COLO829 (cell line): ENCODE data around the gene SF3B5.
"Not testable (repeated sequence)": the region's sequence is repeated elsewhere in the genome, so short reads cannot be mapped to it uniquely, and the experiment has no call there.

Experiments
- DNase-seq: peaks from one replicate; pipeline ENCODE4 v3.0.0; 2012; ENCODE audit warnings: low spot score

The SF3B5 gene

GRCh38 chr6:144104898-144105487 is 9.6 kb upstream of the SF3B5 start:
- DNase-seq: peak; percentile 78

- peak; percentile 3 for DNase-seq
These were observed 9.1 kb upstream of the SF3B5 start for GRCh38 chr6:144104488-144104887.

- DNase-seq: no peak
These were observed 7.7 kb upstream of the SF3B5 start for GRCh38 chr6:144103026-144103563.

GRCh38 chr6:144098993-144099392 is 3.6 kb upstream of the SF3B5 start:
- DNase-seq: no peak

GRCh38 chr6:144094731-144095133 is 641 bp downstream of the SF3B5 start:
- no peak for DNase-seq

GRCh38 chr6:144093658-144094057 is 1.7 kb downstream of the SF3B5 start:
- DNase-seq: no peak

- DNase-seq: no peak
These were observed 2.1 kb downstream of the SF3B5 start for GRCh38 chr6:144093236-144093635.

- DNase-seq: no peak
These were observed 5.0 kb downstream of the SF3B5 start for GRCh38 chr6:144090384-144090783.

GRCh38 chr6:144087789-144088426 is 7.5 kb downstream of the SF3B5 start:
- DNase-seq: no peak

- DNase-seq: no peak
These were observed 8.4 kb downstream of the SF3B5 start for GRCh38 chr6:144086959-144087358.

- no peak for DNase-seq
These were observed 12.2 kb downstream of the SF3B5 start for GRCh38 chr6:144083172-144083571.

- DNase-seq: not testable (repeated sequence)
These were observed 13.0 kb downstream of the SF3B5 start for GRCh38 chr6:144082412-144082811.

GRCh38 chr6:144077871-144078270 is 17.5 kb downstream of the SF3B5 start:
- DNase-seq: no peak

GRCh38 chr6:144075875-144076274 is 19.5 kb downstream of the SF3B5 start:
- no peak for DNase-seq

- no peak for DNase-seq
These were observed 20.2 kb downstream of the SF3B5 start for GRCh38 chr6:144075187-144075586.

GRCh38 chr6:144073024-144073423 is 22.3 kb downstream of the SF3B5 start:
- no peak for DNase-seq

GRCh38 chr6:144069506-144069905 is 25.9 kb downstream of the SF3B5 start:
- DNase-seq: no peak

GRCh38 chr6:144068794-144069193 is 26.6 kb downstream of the SF3B5 start:
- no peak for DNase-seq

GRCh38 chr6:144066741-144067484 is 28.5 kb downstream of the SF3B5 start:
- DNase-seq: no peak

GRCh38 chr6:144066255-144066654 is 29.1 kb downstream of the SF3B5 start:
- DNase-seq: no peak

- no peak for DNase-seq
These were observed 30.1 kb downstream of the SF3B5 start for GRCh38 chr6:144065213-144065660.

GRCh38 chr6:144064402-144065212 is 30.8 kb downstream of the SF3B5 start:
- no peak for DNase-seq
